ENCODE measurements around the gene ZCCHC14. TPM values are rescaled to one million over a fixed set of nuclear protein-coding genes. Genes with fewer than 3 reads are reported as not detected.

The ZCCHC14 gene
- total and polyA plus RNA-seq, 4 experiments from 2014 or later: 0.21 to 25.1 (median 11.9) TPM

GRCh38 chr16:87538160-87538559 is 45.3 kb upstream of the ZCCHC14 start:
- H3K4me3 Mint-ChIP-seq: no peak overlapping the region
- Histone ChIP-seq H3K27ac (ENCODE audit: low read depth, low read length) (no peak overlapping the region), H3K4me3 (ENCODE audit: low read length in 2 of 2) (no peak overlapping the region), H3K4me1 (ENCODE audit: insufficient read depth, low read length) (no peaks in the 10 kb centered on the region), H3K9me3 (ENCODE audit: control insufficient read depth in 1 of 2, low read length in 2 of 2) (no peaks in the 10 kb centered on the region), H3K36me3 (ENCODE audit: insufficient read depth, low read length) (no peaks in the 10 kb centered on the region), H3K27me3 (ENCODE audit: insufficient read depth, low read length) (no peaks in the 10 kb centered on the region)
- peaks cover 0 to 2% of the 10 kb centered on the region in 2 donors for H3K36me3 Mint-ChIP-seq
- H3K4me1 Mint-ChIP-seq: peaks cover 0 to 2% (median 0%) of the 10 kb centered on the region in 4 donors
- no peak for DNase-seq
- H3K27me3 Mint-ChIP-seq: peaks cover 11 to 34% of the 10 kb centered on the region in 2 donors
- peaks cover 0 to 14% (median 7%) of the 10 kb centered on the region in 8 donors for H3K9me3 Mint-ChIP-seq
- ChIA-PET POLR2A (ENCODE audit: partially characterized antibody) (no interaction called here), CTCF (ENCODE audit: partially characterized antibody) (no interaction called here)
- no peak overlapping the region for H3K27ac Mint-ChIP-seq
- intact Hi-C loops (cut with micrococcal nuclease): no loop called here

DNA sequence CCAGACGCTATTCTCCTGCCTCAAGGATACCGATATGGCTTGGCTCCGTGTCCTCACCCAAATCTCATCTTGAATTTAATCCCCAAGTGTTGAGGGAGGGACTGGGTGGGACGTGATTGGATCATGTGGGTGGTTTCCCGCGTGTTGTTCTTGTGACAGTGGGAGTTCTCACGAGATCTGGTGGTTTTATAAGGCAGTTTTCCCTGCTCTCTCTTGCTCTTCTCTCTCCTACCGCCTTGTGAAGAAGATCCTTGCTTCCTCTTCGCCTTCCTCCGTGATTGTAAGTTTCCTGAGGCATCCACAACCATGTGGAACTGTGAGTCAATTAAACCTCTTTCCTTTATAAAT is 43.9 kb upstream of the ZCCHC14 start:
- Mint-ChIP-seq H3K27ac (no peak overlapping the region), H3K27me3 (peaks cover 17 to 34% of the 10 kb centered on the region in 2 donors), H3K4me3 (peak overlapping the region in 1 of 8 donors; percentile 3), H3K36me3 (peaks cover 0 to 3% of the 10 kb centered on the region in 2 donors), H3K9me3 (peaks cover 0 to 27% (median 17%) of the 10 kb centered on the region in 8 donors), H3K4me1 (peaks cover 0 to 2% (median 0%) of the 10 kb centered on the region in 4 donors)
- Histone ChIP-seq H3K27ac (ENCODE audit: low read depth, low read length) (no peak overlapping the region), H3K36me3 (ENCODE audit: insufficient read depth, low read length) (no peaks in the 10 kb centered on the region), H3K4me3 (ENCODE audit: low read length in 2 of 2) (no peak overlapping the region), H3K4me1 (ENCODE audit: insufficient read depth, low read length) (no peaks in the 10 kb centered on the region), H3K27me3 (ENCODE audit: insufficient read depth, low read length) (no peaks in the 10 kb centered on the region), H3K9me3 (ENCODE audit: control insufficient read depth in 1 of 2, low read length in 2 of 2) (no peaks in the 10 kb centered on the region)
- no peak for DNase-seq
- intact Hi-C loops (cut with micrococcal nuclease): no loop called here
- CTCF ChIA-PET (ENCODE audit: partially characterized antibody): no interaction called here
- POLR2A ChIA-PET (ENCODE audit: partially characterized antibody): no interaction called here

GRCh38 chr16:87535855-87536794 is 43.3 kb upstream of the ZCCHC14 start:
- H3K9me3 Mint-ChIP-seq: peaks cover 0 to 34% (median 19%) of the 10 kb centered on the region in 8 donors
- intact Hi-C loops (cut with micrococcal nuclease): no loop called here
- no peak overlapping the region for H3K4me3 ChIP-seq (ENCODE audit: low read length in 2 of 2)
- H3K27me3 ChIP-seq (ENCODE audit: insufficient read depth, low read length): no peaks in the 10 kb centered on the region
- no peak overlapping the region for H3K27ac ChIP-seq (ENCODE audit: low read depth, low read length)
- H3K36me3 Mint-ChIP-seq: peaks cover under 1 to 3% of the 10 kb centered on the region in 2 donors
- H3K27ac Mint-ChIP-seq: no peak overlapping the region
- H3K9me3 ChIP-seq (ENCODE audit: control insufficient read depth in 1 of 2, low read length in 2 of 2): no peaks in the 10 kb centered on the region
- CTCF ChIA-PET (ENCODE audit: partially characterized antibody): no interaction called here
- H3K27me3 Mint-ChIP-seq: peaks cover 19 to 36% of the 10 kb centered on the region in 2 donors
- H3K4me1 ChIP-seq (ENCODE audit: insufficient read depth, low read length): no peaks in the 10 kb centered on the region
- no peak for DNase-seq
- no peaks in the 10 kb centered on the region for H3K36me3 ChIP-seq (ENCODE audit: insufficient read depth, low read length)
- peaks cover 0 to 2% (median 0%) of the 10 kb centered on the region in 4 donors for H3K4me1 Mint-ChIP-seq
- no peak overlapping the region for H3K4me3 Mint-ChIP-seq
- POLR2A ChIA-PET (ENCODE audit: partially characterized antibody): no interaction called here

GRCh38 chr16:87535457-87535854 is 42.6 kb upstream of the ZCCHC14 start:
- ChIA-PET POLR2A (ENCODE audit: partially characterized antibody) (interaction anchor here (0.6 kb wide), 1 partner anchor 231 kb away, joined by 3 read pairs; no protein-coding TSS in a partner anchor), CTCF (ENCODE audit: partially characterized antibody) (no interaction called here)
- Mint-ChIP-seq H3K27me3 (peaks cover 23 to 38% of the 10 kb centered on the region in 2 donors), H3K4me3 (no peak overlapping the region), H3K9me3 (peaks cover 0 to 38% (median 22%) of the 10 kb centered on the region in 8 donors), H3K36me3 (peaks cover 3 to 4% of the 10 kb centered on the region in 2 donors), H3K4me1 (peaks cover 0 to 2% (median 0%) of the 10 kb centered on the region in 4 donors), H3K27ac (no peak overlapping the region)
- H3K27me3 ChIP-seq (ENCODE audit: insufficient read depth, low read length): no peaks in the 10 kb centered on the region
- no peak overlapping the region for H3K27ac ChIP-seq (ENCODE audit: low read depth, low read length)
- no peaks in the 10 kb centered on the region for H3K36me3 ChIP-seq (ENCODE audit: insufficient read depth, low read length)
- H3K4me1 ChIP-seq (ENCODE audit: insufficient read depth, low read length): no peaks in the 10 kb centered on the region
- H3K4me3 ChIP-seq (ENCODE audit: low read length in 2 of 2): no peak overlapping the region
- H3K9me3 ChIP-seq (ENCODE audit: control insufficient read depth in 1 of 2, low read length in 2 of 2): no peaks in the 10 kb centered on the region
- intact Hi-C loops (cut with micrococcal nuclease): no loop called here
- DNase-seq: no peak

DNA sequence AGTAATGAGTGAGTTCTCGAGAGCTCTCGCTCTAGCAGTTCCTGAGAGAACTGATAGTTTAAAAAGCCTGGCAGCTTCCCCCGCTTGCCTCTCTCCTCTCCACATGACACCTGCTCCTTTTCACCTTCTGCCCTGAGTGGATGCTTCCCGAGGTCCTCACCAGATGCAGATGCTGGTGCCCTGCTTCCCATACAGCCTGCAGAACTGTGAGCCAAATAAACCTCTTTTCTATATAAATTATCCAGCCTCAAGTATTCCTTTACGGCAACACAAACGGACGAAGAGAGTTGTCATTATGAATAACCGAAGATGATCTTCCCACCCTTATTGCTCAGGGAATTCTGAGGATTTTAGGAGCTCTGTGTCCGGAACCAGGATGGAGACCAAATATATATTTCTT is 41.9 kb upstream of the ZCCHC14 start:
- H3K4me1 Mint-ChIP-seq: peaks cover 0 to 2% (median 0%) of the 10 kb centered on the region in 4 donors
- H3K27ac ChIP-seq (ENCODE audit: low read depth, low read length): no peak overlapping the region
- no peak overlapping the region for H3K27ac Mint-ChIP-seq
- DNase-seq: no peak
- no peaks in the 10 kb centered on the region for H3K36me3 ChIP-seq (ENCODE audit: insufficient read depth, low read length)
- no peaks in the 10 kb centered on the region for H3K4me1 ChIP-seq (ENCODE audit: insufficient read depth, low read length)
- H3K27me3 ChIP-seq (ENCODE audit: insufficient read depth, low read length): no peaks in the 10 kb centered on the region
- POLR2A ChIA-PET (ENCODE audit: partially characterized antibody): interaction anchor here (0.6 kb wide), 1 partner anchor 232 kb away, joined by 3 read pairs; no protein-coding TSS in a partner anchor
- no peak overlapping the region for H3K4me3 ChIP-seq (ENCODE audit: low read length in 2 of 2)
- CTCF ChIA-PET (ENCODE audit: partially characterized antibody): no interaction called here
- H3K4me3 Mint-ChIP-seq: no peak overlapping the region
- intact Hi-C loops (cut with micrococcal nuclease): no loop called here
- H3K27me3 Mint-ChIP-seq: peaks cover 19 to 37% of the 10 kb centered on the region in 2 donors
- no peaks in the 10 kb centered on the region for H3K9me3 ChIP-seq (ENCODE audit: control insufficient read depth in 1 of 2, low read length in 2 of 2)
- H3K9me3 Mint-ChIP-seq: peaks cover 0 to 44% (median 27%) of the 10 kb centered on the region in 8 donors
- peaks cover 6 to 8% of the 10 kb centered on the region in 2 donors for H3K36me3 Mint-ChIP-seq

- ChIA-PET POLR2A (ENCODE audit: partially characterized antibody) (no interaction called here), CTCF (ENCODE audit: partially characterized antibody) (no interaction called here)
- intact Hi-C loops (cut with micrococcal nuclease): no loop called here
- peaks cover 0 to 49% (median 33%) of the 10 kb centered on the region in 8 donors for H3K9me3 Mint-ChIP-seq
- no peak for DNase-seq
- no peaks in the 10 kb centered on the region for H3K9me3 ChIP-seq (ENCODE audit: control insufficient read depth in 1 of 2, low read length in 2 of 2)
- no peaks in the 10 kb centered on the region for H3K4me1 ChIP-seq (ENCODE audit: insufficient read depth, low read length)
- no peaks in the 10 kb centered on the region for H3K36me3 ChIP-seq (ENCODE audit: insufficient read depth, low read length)
- H3K27ac Mint-ChIP-seq: no peak overlapping the region
- no peak overlapping the region for H3K4me3 Mint-ChIP-seq
- H3K27me3 Mint-ChIP-seq: peaks cover 20 to 34% of the 10 kb centered on the region in 2 donors
- no peaks in the 10 kb centered on the region for H3K27me3 ChIP-seq (ENCODE audit: insufficient read depth, low read length)
- peaks cover 8 to 11% of the 10 kb centered on the region in 2 donors for H3K36me3 Mint-ChIP-seq
- H3K4me3 ChIP-seq (ENCODE audit: low read length in 2 of 2): no peak overlapping the region
- peaks cover 0 to 2% (median 0%) of the 10 kb centered on the region in 4 donors for H3K4me1 Mint-ChIP-seq
- no peak overlapping the region for H3K27ac ChIP-seq (ENCODE audit: low read depth, low read length)
Measured at GRCh38 chr16:87534030-87534653, 41.3 kb upstream of the ZCCHC14 start.

- Mint-ChIP-seq H3K36me3 (peaks cover 8 to 11% of the 10 kb centered on the region in 2 donors), H3K4me1 (peaks cover 0 to 2% (median 0%) of the 10 kb centered on the region in 4 donors), H3K27me3 (peaks cover 20 to 27% of the 10 kb centered on the region in 2 donors), H3K4me3 (no peak overlapping the region), H3K27ac (no peak overlapping the region), H3K9me3 (peaks cover 0 to 52% (median 34%) of the 10 kb centered on the region in 8 donors)
- ChIA-PET POLR2A (ENCODE audit: partially characterized antibody) (no interaction called here), CTCF (ENCODE audit: partially characterized antibody) (interaction anchor here (0.6 kb wide), 1 partner anchor 470 kb away, joined by 3 read pairs; no protein-coding TSS in a partner anchor)
- H3K36me3 ChIP-seq (ENCODE audit: insufficient read depth, low read length): no peaks in the 10 kb centered on the region
- H3K27ac ChIP-seq (ENCODE audit: low read depth, low read length): no peak overlapping the region
- DNase-seq: no peak
- H3K4me1 ChIP-seq (ENCODE audit: insufficient read depth, low read length): no peaks in the 10 kb centered on the region
- H3K27me3 ChIP-seq (ENCODE audit: insufficient read depth, low read length): no peaks in the 10 kb centered on the region
- no peak overlapping the region for H3K4me3 ChIP-seq (ENCODE audit: low read length in 2 of 2)
- intact Hi-C loops (cut with micrococcal nuclease): no loop called here
- no peaks in the 10 kb centered on the region for H3K9me3 ChIP-seq (ENCODE audit: control insufficient read depth in 1 of 2, low read length in 2 of 2)
Measured at GRCh38 chr16:87533061-87533460, 40.2 kb upstream of the ZCCHC14 start.
